NB4 (cell line): Measurements from ENCODE around the gene ESR1.

ENCODE experiments used
- DNase-seq: peaks from one replicate; pipeline ENCODE4 v3.0.0; 2010; ENCODE audit warnings: low read depth
- H3K4me3 ChIP-seq: one replicate; pipeline ENCODE4 v1.5.1; 2011; ENCODE audit warnings: mild to moderate bottlenecking, low read depth, low read length, moderate library complexity
- CTCF ChIP-seq: IDR thresholded peaks from one replicate; pipeline ENCODE4 v1.5.1; 2012; ENCODE audit warnings: low read depth, low read length
- MAX ChIP-seq: IDR thresholded peaks from 2 replicates; pipeline ENCODE4 v1.6.1; 2011; ENCODE audit warnings: low read depth, low read length
- MYC ChIP-seq: IDR thresholded peaks from 2 replicates; pipeline ENCODE4 v1.6.1; 2011; ENCODE audit warnings: low read depth, low read length
- POLR2A ChIP-seq: IDR thresholded peaks from 2 replicates; pipeline ENCODE4 v1.6.1; 2011; ENCODE audit warnings: mild to moderate bottlenecking; ENCODE audit not compliant: insufficient read length; ENCODE audit errors: extremely low read depth

ESR1 gene

GRCh38 chr6:151916680-151917164, 109.2 kb downstream of the ESR1 start:
- TF ChIP-seq POLR2A (no peak), MAX (no peak), CTCF (no peak), MYC (no peak)
- DNase-seq, result no peak
- H3K4me3 ChIP-seq, result no peak overlapping the region

GRCh38 chr6:151917531-151918329, 110.2 kb downstream of the ESR1 start:
- H3K4me3 ChIP-seq, result no peak overlapping the region
- TF ChIP-seq MAX, result no peak
- TF ChIP-seq CTCF, result no peak
- no peak for TF ChIP-seq POLR2A
- no peak for TF ChIP-seq MYC
- DNase-seq, result no peak

GRCh38 chr6:151940307-151940706, 132.8 kb downstream of the ESR1 start:
- DNase-seq, result no peak
- TF ChIP-seq POLR2A (no peak), CTCF (no peak), MAX (no peak), MYC (no peak)
- H3K4me3 ChIP-seq, result no peak overlapping the region

- peak; percentile 38 for DNase-seq
- H3K4me3 ChIP-seq, result no peak overlapping the region
- TF ChIP-seq CTCF (no peak), MYC (no peak), POLR2A (no peak), MAX (no peak)
These were observed 140.7 kb downstream of the ESR1 start for GRCh38 chr6:151948002-151948743.

GRCh38 chr6:151958332-151958731, 150.8 kb downstream of the ESR1 start:
- peak; percentile 24 for DNase-seq
- TF ChIP-seq MYC (no peak), CTCF (no peak), MAX (no peak), POLR2A (no peak)
- H3K4me3 ChIP-seq, result no peak overlapping the region
